ENCODE results near the gene LRP5.
"Not testable (repeated sequence)": the region's sequence is repeated elsewhere in the genome, so short reads cannot be mapped to it uniquely, and the experiment has no call there.

Gene LRP5

DNA sequence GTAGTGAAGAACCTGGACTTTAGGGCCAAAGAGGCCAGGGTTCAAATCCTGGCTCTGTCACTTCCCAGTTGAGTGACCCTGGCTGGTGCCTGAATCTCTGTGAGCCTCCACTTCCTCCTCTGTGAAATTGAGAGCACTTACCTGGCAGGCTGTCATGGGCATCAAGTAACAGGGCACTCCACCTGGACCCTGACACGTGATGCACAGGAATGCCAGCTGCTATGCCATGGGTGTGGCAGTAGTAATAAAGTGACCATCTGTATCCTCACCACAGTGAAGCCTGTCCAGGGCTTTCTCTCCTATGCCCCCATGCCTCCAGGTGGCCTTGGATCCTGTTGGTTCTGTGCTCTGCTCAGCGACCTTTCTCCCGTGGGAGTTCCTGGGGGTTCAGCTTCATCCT, 118.4 kb downstream of the LRP5 start:
- H3K4me3 ChIP-seq (replicated peaks; ENCODE audit: low read depth, low read length): no peak overlapping the region
- TF ChIP-seq CTCF (IDR thresholded peaks at IDR 0.05; ENCODE audit: low read depth, low read length, missing control alignments): no peak
- no peak for DNase-seq (ENCODE audit: extremely low read depth, low read depth)

GRCh38 chr11:68431984-68432645, 119.7 kb downstream of the LRP5 start:
- no peak for DNase-seq (ENCODE audit: extremely low read depth, low read depth)
- no peak overlapping the region for H3K4me3 ChIP-seq (replicated peaks; ENCODE audit: low read depth, low read length)
- no peak for TF ChIP-seq CTCF (IDR thresholded peaks at IDR 0.05; ENCODE audit: low read depth, low read length, missing control alignments)

DNA sequence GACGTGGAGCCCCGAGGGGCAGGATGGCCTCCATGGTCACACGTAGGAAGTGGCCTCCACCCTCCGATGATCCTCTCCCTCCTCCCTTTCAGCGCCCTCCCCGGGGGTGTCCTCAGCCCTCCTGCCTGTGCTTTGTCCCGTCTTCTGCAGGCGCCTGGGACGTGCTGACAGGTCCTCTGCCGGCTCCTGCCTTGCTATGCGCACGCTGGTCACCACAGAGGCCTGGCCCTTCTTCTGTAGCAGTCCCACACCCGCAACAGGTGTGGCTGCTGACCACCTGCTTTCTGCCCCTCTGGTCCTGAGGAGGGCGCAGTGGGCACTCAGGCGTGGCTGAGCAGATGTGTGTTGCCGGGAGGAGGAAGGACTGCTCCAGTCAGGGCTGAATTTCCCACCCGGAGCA, 120.5 kb downstream of the LRP5 start:
- no peak for TF ChIP-seq CTCF (IDR thresholded peaks at IDR 0.05; ENCODE audit: low read depth, low read length, missing control alignments)
- DNase-seq (ENCODE audit: extremely low read depth, low read depth): no peak
- H3K4me3 ChIP-seq (replicated peaks; ENCODE audit: low read depth, low read length): no peak overlapping the region

DNA sequence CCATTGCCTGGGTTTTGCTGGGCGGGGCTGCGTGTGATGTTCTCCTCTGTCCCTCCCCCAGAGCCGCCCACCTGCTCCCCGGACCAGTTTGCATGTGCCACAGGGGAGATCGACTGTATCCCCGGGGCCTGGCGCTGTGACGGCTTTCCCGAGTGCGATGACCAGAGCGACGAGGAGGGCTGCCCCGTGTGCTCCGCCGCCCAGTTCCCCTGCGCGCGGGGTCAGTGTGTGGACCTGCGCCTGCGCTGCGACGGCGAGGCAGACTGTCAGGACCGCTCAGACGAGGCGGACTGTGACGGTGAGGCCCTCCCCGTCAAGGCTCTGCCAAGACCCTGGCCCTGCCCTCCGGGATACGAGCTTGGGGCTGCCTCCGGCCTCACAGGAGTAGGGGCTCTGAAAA, 121.2 kb downstream of the LRP5 start:
- no peak overlapping the region for H3K4me3 ChIP-seq (replicated peaks; ENCODE audit: low read depth, low read length)
- no peak for DNase-seq (ENCODE audit: extremely low read depth, low read depth)
- TF ChIP-seq CTCF (IDR thresholded peaks at IDR 0.05; ENCODE audit: low read depth, low read length, missing control alignments): no peak

DNA sequence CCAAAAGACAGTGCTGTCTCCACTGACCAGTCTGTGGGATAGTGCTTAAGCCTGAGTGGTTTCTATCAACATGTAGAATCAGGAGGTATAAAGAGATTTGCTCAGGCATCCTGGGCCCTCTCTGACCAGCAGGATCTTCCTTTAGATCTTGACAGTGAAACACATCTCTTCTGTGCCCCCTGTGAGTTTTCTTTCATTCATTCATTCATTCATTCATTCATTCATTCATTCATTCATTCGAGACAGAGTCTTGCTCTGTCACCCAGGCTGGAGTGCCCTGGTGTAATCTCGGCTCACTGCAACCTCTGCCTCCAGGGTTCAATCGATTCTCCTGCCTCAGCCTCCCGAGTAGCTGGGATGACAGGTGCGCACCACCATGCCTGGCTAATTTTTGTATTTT, 121.8 kb downstream of the LRP5 start:
- DNase-seq (ENCODE audit: extremely low read depth, low read depth); H3K4me3 ChIP-seq (replicated peaks; ENCODE audit: low read depth, low read length): not testable (repeated sequence)

- no peak overlapping the region for H3K4me3 ChIP-seq (replicated peaks; ENCODE audit: low read depth, low read length)
- no peak for TF ChIP-seq CTCF (IDR thresholded peaks at IDR 0.05; ENCODE audit: low read depth, low read length, missing control alignments)
- no peak for DNase-seq (ENCODE audit: extremely low read depth, low read depth)
These were observed 123.9 kb downstream of the LRP5 start for GRCh38 chr11:68436162-68436888.

GRCh38 chr11:68436985-68437926, 124.9 kb downstream of the LRP5 start:
- H3K4me3 ChIP-seq (replicated peaks; ENCODE audit: low read depth, low read length): no peak overlapping the region
- DNase-seq (ENCODE audit: extremely low read depth, low read depth): peak; percentile 52
- TF ChIP-seq CTCF (IDR thresholded peaks at IDR 0.05; ENCODE audit: low read depth, low read length, missing control alignments): no peak
